ENCODE results near the gene LDLRAD1. TPM values are rescaled to one million over a fixed set of nuclear protein-coding genes. Genes with fewer than 3 reads are reported as not detected.
"Not testable (repeated sequence)": the region's sequence is repeated elsewhere in the genome, so short reads cannot be mapped to it uniquely, and the experiment has no call there.

Gene LDLRAD1
- total RNA-seq, 4 donors from 2014 or later, result 0.25 TPM; not detected in 3

GRCh38 chr1:54003249-54003646 is 14.7 kb downstream of the LDLRAD1 start:
- Histone ChIP-seq H3K27ac (no peak overlapping the region), H3K9me3 (no peaks in the 10 kb centered on the region), H3K27me3 (peaks cover 3% of the 10 kb centered on the region), H3K36me3 (no peaks in the 10 kb centered on the region), H3K4me3 (no peak overlapping the region), H3K4me1 (peaks cover 8% of the 10 kb centered on the region)
- TF ChIP-seq, protein P1, sequence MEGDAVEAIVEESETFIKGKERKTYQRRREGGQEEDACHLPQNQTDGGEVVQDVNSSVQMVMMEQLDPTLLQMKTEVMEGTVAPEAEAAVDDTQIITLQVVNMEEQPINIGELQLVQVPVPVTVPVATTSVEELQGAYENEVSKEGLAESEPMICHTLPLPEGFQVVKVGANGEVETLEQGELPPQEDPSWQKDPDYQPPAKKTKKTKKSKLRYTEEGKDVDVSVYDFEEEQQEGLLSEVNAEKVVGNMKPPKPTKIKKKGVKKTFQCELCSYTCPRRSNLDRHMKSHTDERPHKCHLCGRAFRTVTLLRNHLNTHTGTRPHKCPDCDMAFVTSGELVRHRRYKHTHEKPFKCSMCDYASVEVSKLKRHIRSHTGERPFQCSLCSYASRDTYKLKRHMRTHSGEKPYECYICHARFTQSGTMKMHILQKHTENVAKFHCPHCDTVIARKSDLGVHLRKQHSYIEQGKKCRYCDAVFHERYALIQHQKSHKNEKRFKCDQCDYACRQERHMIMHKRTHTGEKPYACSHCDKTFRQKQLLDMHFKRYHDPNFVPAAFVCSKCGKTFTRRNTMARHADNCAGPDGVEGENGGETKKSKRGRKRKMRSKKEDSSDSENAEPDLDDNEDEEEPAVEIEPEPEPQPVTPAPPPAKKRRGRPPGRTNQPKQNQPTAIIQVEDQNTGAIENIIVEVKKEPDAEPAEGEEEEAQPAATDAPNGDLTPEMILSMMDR (IDR thresholded peaks at IDR 0.05), result no peak
- TF ChIP-seq POLR2AphosphoS5 (IDR thresholded peaks at IDR 0.05), result no peak
- no peak for TF ChIP-seq POLR2A (IDR thresholded peaks at IDR 0.05)
- no peak for TF ChIP-seq EP300 (IDR thresholded peaks at IDR 0.05)
- WGBS, result 84% methylated on average over 12 of the region's 12 CpGs
- DNase-seq (ENCODE audit: low spot score in 2 of 2), result no peak

DNA sequence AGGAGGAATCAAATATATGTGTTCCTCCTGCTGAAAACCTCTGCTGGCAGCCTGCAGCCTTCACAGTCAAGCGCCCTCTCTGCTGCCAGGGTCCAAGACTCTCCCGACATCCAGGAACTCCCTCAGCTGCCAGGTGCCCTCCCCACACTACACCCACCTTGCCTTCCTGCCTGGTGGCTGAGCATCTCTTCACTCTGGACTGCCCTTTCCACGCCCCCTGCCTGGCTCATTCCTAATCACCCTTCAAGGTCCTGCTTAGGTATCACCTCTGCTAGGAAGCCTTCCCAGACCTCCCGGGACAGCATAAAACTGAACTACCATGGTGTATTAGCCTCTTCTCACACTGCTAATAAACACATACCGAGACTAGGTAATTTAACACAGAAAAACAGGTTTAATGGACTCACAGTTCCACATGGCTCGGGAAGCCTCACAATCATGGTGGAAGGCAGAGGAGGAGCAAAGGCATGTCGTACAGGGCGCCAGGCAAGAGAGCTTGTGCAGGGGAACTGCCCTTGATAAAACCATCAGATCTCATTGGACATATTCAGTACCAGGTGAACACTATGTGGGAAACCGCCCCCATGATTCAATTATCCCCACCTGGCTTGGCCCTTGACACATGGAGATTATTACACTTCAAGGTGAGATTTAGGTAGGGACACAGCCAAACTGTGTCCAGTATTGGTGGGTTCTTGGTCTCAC is 15.3 kb downstream of the LDLRAD1 start:
- WGBS, result 72% methylated on average over 9 of the region's 9 CpGs
- Histone ChIP-seq H3K4me1 (peaks cover 8% of the 10 kb centered on the region), H3K27me3 (no peaks in the 10 kb centered on the region), H3K27ac (no peak overlapping the region), H3K9me3 (no peaks in the 10 kb centered on the region), H3K36me3 (no peaks in the 10 kb centered on the region), H3K4me3 (no peak overlapping the region)
- peak in 1 of 2 donors; percentile 49 for DNase-seq (ENCODE audit: low spot score in 2 of 2)
- TF ChIP-seq, protein P1 (IDR thresholded peaks at IDR 0.05), result no peak
- no peak for TF ChIP-seq POLR2A (IDR thresholded peaks at IDR 0.05)

- WGBS, result 32% methylated on average over 3 of the region's 3 CpGs
- H3K4me3 ChIP-seq, result no peak overlapping the region
- DNase-seq (ENCODE audit: low spot score in 2 of 2), result peak in 1 of 2 donors; percentile 50
These were observed 16.4 kb downstream of the LDLRAD1 start for GRCh38 chr1:54001591-54001990.

DNA sequence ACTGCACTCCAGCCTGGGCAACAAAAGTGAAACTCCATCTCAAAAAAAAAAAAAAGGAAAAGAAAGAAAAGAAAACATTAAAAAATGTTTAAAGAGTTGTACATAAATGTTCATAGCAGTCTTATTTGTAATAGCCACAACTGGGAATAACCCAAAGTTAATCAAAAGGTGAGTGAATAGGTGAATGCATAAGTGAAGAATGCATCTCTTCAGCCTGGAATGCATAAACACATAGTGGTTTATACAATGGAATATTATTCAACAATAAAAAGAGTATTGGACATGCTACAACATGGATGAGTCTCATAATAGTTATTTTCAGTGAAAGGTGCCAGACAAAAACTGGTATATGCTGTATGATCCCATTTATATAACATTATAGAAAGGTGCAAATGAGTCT is 18.1 kb downstream of the LDLRAD1 start:
- DNase-seq (ENCODE audit: low spot score in 2 of 2), result no peak
- H3K36me3 ChIP-seq, result no peaks in the 10 kb centered on the region
- no peaks in the 10 kb centered on the region for H3K27me3 ChIP-seq
- no peak for TF ChIP-seq EP300 (IDR thresholded peaks at IDR 0.05)
- no peak for TF ChIP-seq POLR2AphosphoS5 (IDR thresholded peaks at IDR 0.05)
- TF ChIP-seq, protein P1 (IDR thresholded peaks at IDR 0.05), result no peak
- no peak for TF ChIP-seq POLR2A (IDR thresholded peaks at IDR 0.05)
- peaks cover 8% of the 10 kb centered on the region for H3K4me1 ChIP-seq
- H3K27ac ChIP-seq, result no peak overlapping the region
- no peaks in the 10 kb centered on the region for H3K9me3 ChIP-seq
- no peak overlapping the region for H3K4me3 ChIP-seq

More at GRCh38 chr1:54001591-54001990, 16.4 kb downstream of the LDLRAD1 start:
- TF ChIP-seq, protein P1 (IDR thresholded peaks at IDR 0.05), result no peak
- TF ChIP-seq POLR2AphosphoS5 (IDR thresholded peaks at IDR 0.05) (no peak), EP300 (IDR thresholded peaks at IDR 0.05) (no peak), POLR2A (IDR thresholded peaks at IDR 0.05) (no peak)
- H3K4me1 ChIP-seq, result peaks cover 8% of the 10 kb centered on the region
- no peak overlapping the region for H3K27ac ChIP-seq
- H3K27me3 ChIP-seq, result no peaks in the 10 kb centered on the region
- H3K9me3 ChIP-seq, result no peaks in the 10 kb centered on the region
- no peaks in the 10 kb centered on the region for H3K36me3 ChIP-seq

- Histone ChIP-seq H3K4me3 (no peak overlapping the region), H3K4me1 (peaks cover 8% of the 10 kb centered on the region), H3K27ac (no peak overlapping the region), H3K36me3 (no peaks in the 10 kb centered on the region), H3K27me3 (no peaks in the 10 kb centered on the region), H3K9me3 (no peaks in the 10 kb centered on the region)
- WGBS, result 91% methylated on average over 1 of the region's 1 CpG
- no peak for TF ChIP-seq POLR2AphosphoS5 (IDR thresholded peaks at IDR 0.05)
- no peak for DNase-seq (ENCODE audit: low spot score in 2 of 2)
These were observed 19.8 kb downstream of the LDLRAD1 start for GRCh38 chr1:53998223-53998622.

GRCh38 chr1:53995683-53996082 is 22.3 kb downstream of the LDLRAD1 start:
- 93% methylated on average over 1 of the region's 1 CpG for WGBS
- Histone ChIP-seq H3K27me3 (no peaks in the 10 kb centered on the region), H3K36me3 (no peaks in the 10 kb centered on the region), H3K4me3 (no peak overlapping the region), H3K27ac (no peak overlapping the region), H3K4me1 (no peaks in the 10 kb centered on the region), H3K9me3 (no peaks in the 10 kb centered on the region)
- TF ChIP-seq, protein P1 (IDR thresholded peaks at IDR 0.05), result no peak
- TF ChIP-seq POLR2AphosphoS5 (IDR thresholded peaks at IDR 0.05) (no peak), POLR2A (IDR thresholded peaks at IDR 0.05) (no peak)
- no peak for DNase-seq (ENCODE audit: low spot score in 2 of 2)

- DNase-seq (ENCODE audit: low spot score in 2 of 2); H3K27ac ChIP-seq; H3K4me3 ChIP-seq; H3K36me3 ChIP-seq; H3K27me3 ChIP-seq; H3K9me3 ChIP-seq; H3K4me1 ChIP-seq: not testable (repeated sequence)
- whole genome bisulfite sequencing, result 87% methylated on average over 2 of the region's 2 CpGs
These were observed 23.5 kb downstream of the LDLRAD1 start for GRCh38 chr1:53994516-53994915.
